ENCODE data around the gene SMC5.

DNA sequence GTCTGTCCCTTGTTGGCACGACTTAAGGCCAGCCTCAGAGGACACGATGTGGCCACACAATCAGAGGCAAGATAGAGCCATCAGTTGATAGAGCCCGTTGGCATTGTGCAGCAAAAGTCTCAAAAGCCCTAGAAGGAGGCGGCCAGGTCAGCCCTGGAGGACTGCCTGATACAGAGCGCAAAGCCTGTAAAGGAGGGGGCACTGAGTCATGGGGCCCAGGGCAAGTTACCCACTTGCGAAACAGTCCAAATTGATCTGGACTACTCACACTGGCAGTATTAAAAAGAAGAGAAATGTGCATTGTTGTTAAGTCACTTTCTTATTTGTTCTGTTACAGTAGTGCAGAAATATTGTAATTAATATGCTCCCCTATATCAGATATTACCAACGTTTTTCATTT is 104.2 kb downstream of the SMC5 start:
- TF ChIP-seq, protein P1, sequence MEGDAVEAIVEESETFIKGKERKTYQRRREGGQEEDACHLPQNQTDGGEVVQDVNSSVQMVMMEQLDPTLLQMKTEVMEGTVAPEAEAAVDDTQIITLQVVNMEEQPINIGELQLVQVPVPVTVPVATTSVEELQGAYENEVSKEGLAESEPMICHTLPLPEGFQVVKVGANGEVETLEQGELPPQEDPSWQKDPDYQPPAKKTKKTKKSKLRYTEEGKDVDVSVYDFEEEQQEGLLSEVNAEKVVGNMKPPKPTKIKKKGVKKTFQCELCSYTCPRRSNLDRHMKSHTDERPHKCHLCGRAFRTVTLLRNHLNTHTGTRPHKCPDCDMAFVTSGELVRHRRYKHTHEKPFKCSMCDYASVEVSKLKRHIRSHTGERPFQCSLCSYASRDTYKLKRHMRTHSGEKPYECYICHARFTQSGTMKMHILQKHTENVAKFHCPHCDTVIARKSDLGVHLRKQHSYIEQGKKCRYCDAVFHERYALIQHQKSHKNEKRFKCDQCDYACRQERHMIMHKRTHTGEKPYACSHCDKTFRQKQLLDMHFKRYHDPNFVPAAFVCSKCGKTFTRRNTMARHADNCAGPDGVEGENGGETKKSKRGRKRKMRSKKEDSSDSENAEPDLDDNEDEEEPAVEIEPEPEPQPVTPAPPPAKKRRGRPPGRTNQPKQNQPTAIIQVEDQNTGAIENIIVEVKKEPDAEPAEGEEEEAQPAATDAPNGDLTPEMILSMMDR (conservative IDR thresholded peaks at IDR 0.05; ENCODE audit: low read depth, low read length) = no peak
- TF ChIP-seq EZH2 (IDR thresholded peaks at IDR 0.05; ENCODE audit: low read length, unreplicated experiment) (no peak), EZH2phosphoT487 (IDR thresholded peaks at IDR 0.05; ENCODE audit: borderline replicate concordance, low read length) (no peak)
